Measurements from ENCODE around the gene C13orf46. TPM values are rescaled to one million over a fixed set of nuclear protein-coding genes. Genes with fewer than 3 reads are reported as not detected.

The C13orf46 gene
- total RNA-seq, 1 donor from 2014 or later, result 0.83 TPM

DNA sequence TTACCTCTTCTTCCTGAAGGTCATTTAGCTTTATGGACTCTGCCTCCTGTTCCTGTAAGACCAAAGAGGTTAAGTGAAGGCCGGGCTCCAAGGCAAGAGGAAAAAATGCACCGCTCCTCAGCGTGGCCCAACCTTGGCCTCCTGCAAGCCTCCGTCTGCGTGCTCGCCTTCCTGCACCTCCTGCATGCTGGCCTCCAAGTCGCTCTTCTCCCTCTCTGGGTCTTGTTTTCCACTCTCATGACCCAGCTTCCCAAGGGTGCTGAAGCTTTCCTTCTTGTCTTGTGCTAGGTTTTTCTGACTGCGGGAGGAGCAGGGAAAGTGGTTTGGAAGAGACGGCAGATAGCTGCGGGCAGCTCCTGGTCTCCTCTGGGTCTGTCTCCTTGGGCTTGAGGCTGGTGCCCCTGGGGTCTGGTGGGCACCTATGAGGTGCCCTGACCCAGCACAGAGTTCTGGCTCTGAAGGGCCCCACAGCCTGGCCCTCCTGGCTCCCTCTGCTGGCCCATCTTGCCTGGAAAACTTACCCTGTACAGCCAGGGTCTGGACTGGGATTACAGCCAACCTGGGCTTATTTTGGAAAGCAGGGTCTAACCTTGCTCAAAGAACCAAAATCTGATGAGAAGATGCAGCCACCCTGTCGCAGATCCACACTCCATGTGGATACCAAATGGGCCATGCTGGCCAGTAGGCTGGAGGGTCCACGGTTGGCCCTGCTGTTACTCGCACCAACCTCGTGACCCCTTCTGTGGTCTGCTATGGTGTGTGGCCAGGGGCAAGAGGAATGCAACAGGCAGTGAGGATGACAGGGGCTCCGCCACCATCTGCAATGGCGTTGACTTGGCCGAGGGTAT, 5.2 kb downstream of the C13orf46 start:
- Mint-ChIP-seq H3K4me3 (no peak overlapping the region), H3K27ac (no peak overlapping the region)

DNA sequence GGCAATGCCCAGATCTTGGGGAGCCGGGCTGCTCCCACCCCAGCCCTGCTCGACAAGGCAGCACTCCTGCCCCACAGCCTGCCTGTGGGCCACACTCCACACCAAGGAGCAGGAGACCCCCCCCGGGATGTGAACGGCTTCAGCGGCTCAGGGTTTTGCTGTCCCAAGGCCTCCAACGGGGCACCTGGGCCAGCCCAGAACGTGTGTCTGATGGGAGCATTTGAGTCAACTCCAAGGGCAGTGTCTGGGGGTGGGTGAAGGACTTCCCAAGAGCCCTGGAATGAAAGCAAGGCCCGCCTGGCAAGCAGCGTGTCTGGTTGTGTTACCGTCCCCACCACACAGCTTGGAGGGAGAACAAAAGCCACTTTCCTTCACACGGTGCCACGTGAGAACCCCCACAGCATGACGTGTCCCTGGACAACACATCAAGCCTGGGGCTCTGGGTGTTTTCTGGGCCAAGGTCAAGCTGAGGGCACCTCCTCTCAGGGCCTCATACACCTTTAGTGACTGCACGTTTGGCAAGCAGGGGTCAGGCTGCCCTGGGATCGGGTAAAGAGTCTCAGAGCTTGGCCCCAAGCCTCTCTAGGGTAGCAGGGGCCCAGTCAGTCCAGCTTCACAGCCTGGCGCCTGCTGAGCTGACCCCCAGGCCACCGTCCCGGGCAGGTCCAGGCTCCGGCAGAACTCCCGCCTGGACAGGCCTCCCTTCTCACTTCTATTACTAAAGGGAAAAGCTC, 6.0 kb downstream of the C13orf46 start:
- H3K4me3 Mint-ChIP-seq, result no peak overlapping the region
- peaks cover 8% of the 10 kb centered on the region for H3K36me3 Mint-ChIP-seq (ENCODE audit: low read depth)
- no peak for DNase-seq (ENCODE audit: low spot score)
- H3K27me3 Mint-ChIP-seq (ENCODE audit: insufficient read depth), result no peaks in the 10 kb centered on the region
- H3K4me1 Mint-ChIP-seq (ENCODE audit: low read depth), result no peaks in the 10 kb centered on the region
- no peaks in the 10 kb centered on the region for H3K9me3 Mint-ChIP-seq
- H3K27ac Mint-ChIP-seq, result no peak overlapping the region
- intact Hi-C loops (cut with micrococcal nuclease), result no loop called here

More for the DNA sequence above, 5.2 kb downstream of the C13orf46 start:
- no peaks in the 10 kb centered on the region for H3K9me3 Mint-ChIP-seq
- intact Hi-C loops (cut with micrococcal nuclease), result no loop called here
- no peaks in the 10 kb centered on the region for H3K4me1 Mint-ChIP-seq (ENCODE audit: low read depth)
- no peaks in the 10 kb centered on the region for H3K27me3 Mint-ChIP-seq (ENCODE audit: insufficient read depth)
- peaks cover 8% of the 10 kb centered on the region for H3K36me3 Mint-ChIP-seq (ENCODE audit: low read depth)
- DNase-seq (ENCODE audit: low spot score), result no peak

DNA sequence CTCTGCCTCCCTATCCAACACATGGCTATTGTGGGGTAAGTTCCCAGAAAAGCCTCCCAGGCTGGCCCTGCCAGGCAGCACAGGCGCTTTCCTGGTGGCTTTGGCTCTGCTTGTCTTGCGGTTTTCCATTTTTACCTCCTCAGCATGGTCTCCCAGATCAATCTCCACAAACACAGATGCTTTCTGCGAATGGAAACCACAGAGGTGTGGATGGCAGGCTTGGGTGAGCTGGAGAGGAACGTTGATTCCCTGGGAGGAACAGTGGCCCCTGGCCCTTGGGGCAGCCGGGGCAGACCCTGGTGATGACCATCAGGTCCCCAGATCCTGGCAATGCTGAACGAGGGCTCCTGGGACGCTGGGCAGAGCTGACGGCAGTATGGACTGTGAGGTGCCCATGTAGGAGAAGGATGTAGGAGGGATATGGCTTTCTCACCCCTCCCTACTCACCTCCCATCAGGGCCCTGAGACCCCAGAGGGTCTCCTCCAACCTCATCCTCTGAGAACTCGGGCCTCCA, 6.6 kb downstream of the C13orf46 start:
- DNase-seq (ENCODE audit: low spot score), result no peak
- H3K27ac Mint-ChIP-seq, result no peak overlapping the region
- H3K4me1 Mint-ChIP-seq (ENCODE audit: low read depth), result no peaks in the 10 kb centered on the region
- no peaks in the 10 kb centered on the region for H3K9me3 Mint-ChIP-seq
- no peak overlapping the region for H3K4me3 Mint-ChIP-seq
- H3K36me3 Mint-ChIP-seq (ENCODE audit: low read depth), result peaks cover 8% of the 10 kb centered on the region
- no peaks in the 10 kb centered on the region for H3K27me3 Mint-ChIP-seq (ENCODE audit: insufficient read depth)
- intact Hi-C loops (cut with micrococcal nuclease), result no loop called here

- no peaks in the 10 kb centered on the region for H3K27me3 Mint-ChIP-seq (ENCODE audit: insufficient read depth)
- H3K36me3 Mint-ChIP-seq (ENCODE audit: low read depth), result peaks cover 9% of the 10 kb centered on the region
- intact Hi-C loops (cut with micrococcal nuclease), result no loop called here
- no peak overlapping the region for H3K4me3 Mint-ChIP-seq
- peaks cover 6% of the 10 kb centered on the region for H3K9me3 Mint-ChIP-seq
- no peak for DNase-seq (ENCODE audit: low spot score)
- H3K27ac Mint-ChIP-seq, result no peak overlapping the region
- no peaks in the 10 kb centered on the region for H3K4me1 Mint-ChIP-seq (ENCODE audit: low read depth)
Measured at GRCh38 chr13:113965968-113966884, 7.7 kb downstream of the C13orf46 start.

DNA sequence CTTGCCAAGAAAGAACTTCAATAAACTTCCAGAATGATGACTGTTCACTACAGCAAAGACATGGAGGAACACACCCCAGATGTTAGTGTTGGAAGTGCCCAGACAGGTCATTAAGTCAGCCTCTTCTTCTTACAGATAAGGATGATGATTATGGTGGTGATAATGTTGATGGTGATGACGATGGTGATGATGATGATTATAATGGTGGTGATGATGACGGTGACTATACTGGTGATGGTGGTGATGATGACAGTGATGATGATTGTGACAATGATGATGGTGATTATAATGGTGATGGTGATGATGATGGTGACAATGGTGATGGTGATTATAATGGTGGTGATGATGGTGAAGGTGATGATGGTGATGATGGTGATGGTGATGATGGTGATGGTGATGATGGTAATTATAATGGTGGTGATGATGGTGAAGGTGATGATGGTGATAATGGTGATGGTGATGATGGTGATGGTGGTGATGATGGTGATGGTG, 8.4 kb downstream of the C13orf46 start:
- H3K4me1 Mint-ChIP-seq (ENCODE audit: low read depth), result no peaks in the 10 kb centered on the region
- DNase-seq (ENCODE audit: low spot score), result no peak
- peaks cover 8% of the 10 kb centered on the region for H3K9me3 Mint-ChIP-seq
- H3K27ac Mint-ChIP-seq, result no peak overlapping the region
- intact Hi-C loops (cut with micrococcal nuclease), result no loop called here
- H3K4me3 Mint-ChIP-seq, result no peak overlapping the region
- H3K36me3 Mint-ChIP-seq (ENCODE audit: low read depth), result peaks cover 11% of the 10 kb centered on the region
- no peaks in the 10 kb centered on the region for H3K27me3 Mint-ChIP-seq (ENCODE audit: insufficient read depth)

DNA sequence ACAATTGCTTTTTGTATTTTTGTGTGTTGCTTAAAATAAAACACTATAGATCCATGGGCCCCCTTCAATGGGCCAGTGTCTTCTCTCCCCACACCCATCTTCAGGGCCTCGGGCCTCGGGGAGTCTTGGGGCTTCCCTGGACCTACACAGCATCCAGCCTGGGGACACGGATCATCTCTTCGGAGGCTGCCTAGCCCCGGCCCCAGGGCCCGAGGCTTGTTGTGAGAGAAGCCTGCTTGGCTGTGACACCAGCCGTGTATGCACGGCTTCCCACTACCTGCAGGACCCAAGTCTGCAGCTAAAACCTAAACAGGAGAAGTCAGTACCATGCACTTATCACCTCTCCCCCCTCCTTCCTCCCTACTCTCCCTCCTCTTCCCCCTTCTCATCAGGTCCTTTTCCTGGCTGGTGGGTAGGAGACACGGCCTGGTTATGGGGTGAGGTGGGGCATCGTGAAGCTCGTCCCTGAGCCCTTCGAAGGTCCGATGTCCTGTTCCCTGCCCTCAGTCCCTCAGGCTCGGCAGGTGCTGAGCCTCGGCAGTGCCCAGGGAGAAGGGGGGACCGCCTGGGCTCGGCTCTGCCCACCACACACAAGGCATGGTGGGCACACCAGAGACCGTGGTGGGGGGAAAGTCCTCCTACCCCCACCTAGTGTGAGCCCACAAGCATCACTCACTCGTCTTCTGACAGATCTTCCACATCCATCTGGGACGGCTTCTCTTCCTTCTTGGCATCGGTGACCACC, 9.5 kb downstream of the C13orf46 start:
- H3K27me3 Mint-ChIP-seq (ENCODE audit: insufficient read depth), result no peaks in the 10 kb centered on the region
- no peaks in the 10 kb centered on the region for H3K4me1 Mint-ChIP-seq (ENCODE audit: low read depth)
- intact Hi-C loops (cut with micrococcal nuclease), result no loop called here
- no peak overlapping the region for H3K27ac Mint-ChIP-seq
- DNase-seq (ENCODE audit: low spot score), result no peak
- H3K36me3 Mint-ChIP-seq (ENCODE audit: low read depth), result peaks cover 17% of the 10 kb centered on the region
- peaks cover 16% of the 10 kb centered on the region for H3K9me3 Mint-ChIP-seq
- no peak overlapping the region for H3K4me3 Mint-ChIP-seq

DNA sequence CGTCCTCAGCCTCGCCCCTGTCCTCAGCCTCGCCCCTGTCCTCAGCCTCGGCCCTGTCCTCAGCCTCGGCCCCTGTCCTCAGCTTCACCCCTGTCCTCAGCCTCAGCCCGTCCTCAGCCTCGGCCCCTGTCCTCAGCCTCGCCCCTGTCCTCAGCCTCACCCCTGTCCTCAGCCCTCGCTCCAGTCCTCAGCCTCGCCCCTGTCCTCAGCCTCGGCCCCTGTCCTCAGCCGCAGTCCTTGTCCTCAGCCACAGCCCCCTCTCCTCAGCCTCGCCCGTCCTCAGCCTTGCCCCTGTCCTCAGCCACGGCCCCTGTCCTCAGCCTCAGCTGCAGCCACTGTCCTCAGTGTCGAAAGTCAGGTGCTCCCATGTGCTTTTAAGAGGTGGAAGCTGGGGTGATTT, 10.5 kb downstream of the C13orf46 start:
- no peak for DNase-seq (ENCODE audit: low spot score)
- peaks cover 27% of the 10 kb centered on the region for H3K9me3 Mint-ChIP-seq
- H3K27ac Mint-ChIP-seq, result no peak overlapping the region
- H3K36me3 Mint-ChIP-seq (ENCODE audit: low read depth), result peaks cover 18% of the 10 kb centered on the region
- intact Hi-C loops (cut with micrococcal nuclease), result no loop called here
- H3K4me1 Mint-ChIP-seq (ENCODE audit: low read depth), result no peaks in the 10 kb centered on the region
- no peak overlapping the region for H3K4me3 Mint-ChIP-seq
- H3K27me3 Mint-ChIP-seq (ENCODE audit: insufficient read depth), result no peaks in the 10 kb centered on the region

DNA sequence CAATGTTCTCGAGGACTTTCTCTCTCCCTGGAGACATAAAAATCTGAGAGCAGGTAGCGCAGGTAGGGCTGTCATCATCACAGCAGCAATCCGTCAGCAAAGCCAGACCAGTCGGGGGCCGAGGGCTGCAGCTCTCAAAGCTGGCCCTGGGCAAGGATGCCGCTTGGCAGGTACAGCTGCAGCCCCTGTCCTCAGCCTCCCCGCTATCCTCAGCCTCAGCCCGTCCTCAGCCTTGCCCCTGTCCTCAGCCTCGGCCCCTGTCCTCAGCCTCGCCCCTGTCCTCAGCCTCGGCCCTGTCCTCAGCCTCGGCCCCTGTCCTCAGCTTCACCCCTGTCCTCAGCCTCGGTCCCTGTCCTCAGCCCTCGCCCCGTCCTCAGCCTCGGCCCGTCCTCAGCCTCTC, 10.9 kb downstream of the C13orf46 start:
- DNase-seq (ENCODE audit: low spot score), result no peak
- Mint-ChIP-seq H3K4me3 (no peak overlapping the region), H3K36me3 (ENCODE audit: low read depth) (peaks cover 18% of the 10 kb centered on the region), H3K27ac (no peak overlapping the region), H3K4me1 (ENCODE audit: low read depth) (no peaks in the 10 kb centered on the region), H3K27me3 (ENCODE audit: insufficient read depth) (no peaks in the 10 kb centered on the region), H3K9me3 (peaks cover 30% of the 10 kb centered on the region)
- intact Hi-C loops (cut with micrococcal nuclease), result no loop called here

DNA sequence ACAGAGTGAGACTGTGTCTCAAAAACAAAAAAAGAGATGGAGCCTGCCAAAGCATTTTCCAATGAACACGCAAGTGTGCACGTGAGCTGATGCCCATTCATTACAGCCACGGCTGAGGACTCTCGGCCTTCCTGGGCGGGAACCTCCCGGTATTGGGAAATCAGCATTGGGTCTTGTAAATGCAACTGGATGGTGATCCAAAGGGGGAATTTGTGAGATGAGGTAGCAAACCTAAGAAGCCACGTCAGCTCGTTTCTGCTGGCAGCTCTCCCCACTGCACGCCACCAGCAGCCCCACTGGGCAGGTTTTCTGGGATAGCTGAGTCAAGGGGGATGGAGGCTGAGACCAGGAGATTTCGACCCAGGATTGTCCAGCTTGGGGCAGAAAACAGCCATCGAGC, 11.5 kb downstream of the C13orf46 start:
- Mint-ChIP-seq H3K4me3 (no peak overlapping the region), H3K36me3 (ENCODE audit: low read depth) (peaks cover 21% of the 10 kb centered on the region), H3K27ac (no peak overlapping the region), H3K27me3 (ENCODE audit: insufficient read depth) (no peaks in the 10 kb centered on the region), H3K9me3 (peaks cover 30% of the 10 kb centered on the region), H3K4me1 (ENCODE audit: low read depth) (no peaks in the 10 kb centered on the region)
- intact Hi-C loops (cut with micrococcal nuclease), result no loop called here
- DNase-seq (ENCODE audit: low spot score), result no peak

DNA sequence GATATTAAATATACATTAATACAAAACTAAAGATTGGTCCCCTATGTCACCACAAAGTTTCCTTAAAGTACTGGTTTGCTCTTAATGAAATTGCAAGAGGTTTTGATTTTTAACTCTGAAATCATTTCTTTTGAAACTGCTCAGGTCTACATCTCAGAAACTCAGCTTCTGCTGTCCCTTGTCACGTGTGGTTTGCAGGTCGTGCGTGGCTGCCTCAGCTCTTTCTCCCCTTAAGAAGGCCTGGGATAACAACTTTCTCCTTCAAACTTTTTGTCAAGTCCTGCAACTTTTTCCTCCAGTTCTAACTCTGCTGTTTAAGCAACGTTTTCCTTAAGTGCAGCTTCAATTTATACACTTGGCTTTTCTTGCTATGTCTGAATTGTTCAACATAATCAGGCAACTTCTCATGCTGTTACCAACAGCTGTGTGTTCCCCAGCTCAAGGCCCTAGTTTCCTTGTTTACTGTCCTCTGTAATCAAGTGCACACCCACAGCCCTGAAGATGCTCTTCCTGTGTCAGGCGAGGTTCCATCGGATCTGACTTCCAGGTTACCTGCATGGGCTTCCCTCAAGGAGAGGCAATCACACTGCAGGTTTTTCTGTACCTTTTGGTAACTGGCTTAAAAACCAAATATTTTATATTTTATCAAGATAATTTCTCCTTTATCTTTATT, 13.5 kb downstream of the C13orf46 start:
- Mint-ChIP-seq H3K4me3 (no peak overlapping the region), H3K36me3 (ENCODE audit: low read depth) (peaks cover 30% of the 10 kb centered on the region), H3K27me3 (ENCODE audit: insufficient read depth) (no peaks in the 10 kb centered on the region), H3K9me3 (peaks cover 30% of the 10 kb centered on the region), H3K4me1 (ENCODE audit: low read depth) (no peaks in the 10 kb centered on the region), H3K27ac (no peak overlapping the region)
- DNase-seq (ENCODE audit: low spot score), result no peak
- intact Hi-C loops (cut with micrococcal nuclease), result no loop called here

GRCh38 chr13:113959198-113959597, 14.7 kb downstream of the C13orf46 start:
- Mint-ChIP-seq H3K4me3 (no peak overlapping the region), H3K27ac (no peak overlapping the region)

More at GRCh38 chr13:113959198-113959597, 14.7 kb downstream of the C13orf46 start:
- intact Hi-C loops (cut with micrococcal nuclease), result no loop called here
- H3K9me3 Mint-ChIP-seq, result peaks cover 30% of the 10 kb centered on the region
- H3K4me1 Mint-ChIP-seq (ENCODE audit: low read depth), result no peaks in the 10 kb centered on the region
- peaks cover 38% of the 10 kb centered on the region for H3K36me3 Mint-ChIP-seq (ENCODE audit: low read depth)
- H3K27me3 Mint-ChIP-seq (ENCODE audit: insufficient read depth), result no peaks in the 10 kb centered on the region
- no peak for DNase-seq (ENCODE audit: low spot score)

Data from activated T-helper 1 cell treated with anti-CD3 and anti-CD28 coated beads, Interleukin-12 subunit alpha, Interleukin-12 subunit beta, Interleukin-2, Interleukin-4 antibody, amounts not matched to agents 30 ng/mL and 10 ng/mL and 1 ng/mL, durations not matched to agents 14 hours and 24 hours and 36 hours (primary cell).